ENCODE results near the gene TIAM2.

DNA sequence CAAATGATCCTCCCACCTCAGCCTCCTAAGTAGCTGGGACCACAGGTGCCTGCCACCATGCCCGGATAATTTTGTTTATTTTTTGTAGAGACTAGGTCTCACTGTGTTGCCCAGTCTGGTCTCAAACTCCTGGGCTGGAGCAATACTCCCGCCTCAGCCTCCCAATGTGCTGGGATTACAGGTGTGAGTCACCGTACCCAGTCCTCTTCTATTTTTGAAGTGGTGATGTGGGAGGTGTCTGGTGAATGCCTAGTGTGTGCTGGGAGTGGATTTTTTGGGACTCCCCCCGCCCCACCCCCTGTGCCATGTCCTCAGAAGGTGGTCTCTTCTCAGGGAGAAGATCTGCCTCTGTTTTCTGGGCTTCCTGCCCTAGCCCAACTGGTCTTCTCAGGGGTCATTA, 220.8 kb downstream of the TIAM2 start:
- TF ChIP-seq, protein P1, sequence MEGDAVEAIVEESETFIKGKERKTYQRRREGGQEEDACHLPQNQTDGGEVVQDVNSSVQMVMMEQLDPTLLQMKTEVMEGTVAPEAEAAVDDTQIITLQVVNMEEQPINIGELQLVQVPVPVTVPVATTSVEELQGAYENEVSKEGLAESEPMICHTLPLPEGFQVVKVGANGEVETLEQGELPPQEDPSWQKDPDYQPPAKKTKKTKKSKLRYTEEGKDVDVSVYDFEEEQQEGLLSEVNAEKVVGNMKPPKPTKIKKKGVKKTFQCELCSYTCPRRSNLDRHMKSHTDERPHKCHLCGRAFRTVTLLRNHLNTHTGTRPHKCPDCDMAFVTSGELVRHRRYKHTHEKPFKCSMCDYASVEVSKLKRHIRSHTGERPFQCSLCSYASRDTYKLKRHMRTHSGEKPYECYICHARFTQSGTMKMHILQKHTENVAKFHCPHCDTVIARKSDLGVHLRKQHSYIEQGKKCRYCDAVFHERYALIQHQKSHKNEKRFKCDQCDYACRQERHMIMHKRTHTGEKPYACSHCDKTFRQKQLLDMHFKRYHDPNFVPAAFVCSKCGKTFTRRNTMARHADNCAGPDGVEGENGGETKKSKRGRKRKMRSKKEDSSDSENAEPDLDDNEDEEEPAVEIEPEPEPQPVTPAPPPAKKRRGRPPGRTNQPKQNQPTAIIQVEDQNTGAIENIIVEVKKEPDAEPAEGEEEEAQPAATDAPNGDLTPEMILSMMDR (IDR thresholded peaks at IDR 0.05): no peak
- TF ChIP-seq POLR2A (IDR thresholded peaks at IDR 0.05) (no peak), EP300 (IDR thresholded peaks at IDR 0.05) (no peak), POLR2AphosphoS5 (IDR thresholded peaks at IDR 0.05) (no peak)
